ENCODE data around the gene TFR2. TPM values are rescaled to one million over a fixed set of nuclear protein-coding genes. Genes with fewer than 3 reads are reported as not detected.

The TFR2 gene
- under 1 TPM in 1 of 3 donors, not detected in 2; 0.48 TPM for total RNA-seq

- no peaks in the 10 kb centered on the region for H3K9me3 ChIP-seq
- no peak within 1 kb of the TSS for H3K27ac ChIP-seq
- no peak for DNase-seq (ENCODE audit: low spot score in 2 of 2)
- TF ChIP-seq, protein P1, sequence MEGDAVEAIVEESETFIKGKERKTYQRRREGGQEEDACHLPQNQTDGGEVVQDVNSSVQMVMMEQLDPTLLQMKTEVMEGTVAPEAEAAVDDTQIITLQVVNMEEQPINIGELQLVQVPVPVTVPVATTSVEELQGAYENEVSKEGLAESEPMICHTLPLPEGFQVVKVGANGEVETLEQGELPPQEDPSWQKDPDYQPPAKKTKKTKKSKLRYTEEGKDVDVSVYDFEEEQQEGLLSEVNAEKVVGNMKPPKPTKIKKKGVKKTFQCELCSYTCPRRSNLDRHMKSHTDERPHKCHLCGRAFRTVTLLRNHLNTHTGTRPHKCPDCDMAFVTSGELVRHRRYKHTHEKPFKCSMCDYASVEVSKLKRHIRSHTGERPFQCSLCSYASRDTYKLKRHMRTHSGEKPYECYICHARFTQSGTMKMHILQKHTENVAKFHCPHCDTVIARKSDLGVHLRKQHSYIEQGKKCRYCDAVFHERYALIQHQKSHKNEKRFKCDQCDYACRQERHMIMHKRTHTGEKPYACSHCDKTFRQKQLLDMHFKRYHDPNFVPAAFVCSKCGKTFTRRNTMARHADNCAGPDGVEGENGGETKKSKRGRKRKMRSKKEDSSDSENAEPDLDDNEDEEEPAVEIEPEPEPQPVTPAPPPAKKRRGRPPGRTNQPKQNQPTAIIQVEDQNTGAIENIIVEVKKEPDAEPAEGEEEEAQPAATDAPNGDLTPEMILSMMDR (IDR thresholded peaks at IDR 0.05), result no peak
- TF ChIP-seq POLR2AphosphoS5 (IDR thresholded peaks at IDR 0.05) (no peak), POLR2A (IDR thresholded peaks at IDR 0.05) (no peak)
- H3K36me3 ChIP-seq, result no peaks in the 10 kb centered on the region
- no peak within 1 kb of the TSS for H3K4me3 ChIP-seq
- H3K4me1 ChIP-seq, result no peaks in the 10 kb centered on the region
- intact Hi-C loops (cut with DNase I; ENCODE audit: low total_unique reads), result no loop called here
- H3K27me3 ChIP-seq, result peaks cover 7 to 15% of the 10 kb centered on the region in 2 donors
Observed at GRCh38 chr7:100641463-100641859, at the start of gene TFR2. TFR2 (minus strand) TSS chr7:100641552; CDS start chr7:100641509, 43 bp downstream.

GRCh38 chr7:100689230-100690135, 48.1 kb upstream of the TFR2 start:
- Histone ChIP-seq H3K36me3 (peaks cover 9% of the 10 kb centered on the region), H3K4me1 (peaks cover 4 to 14% of the 10 kb centered on the region in 2 donors), H3K4me3 (no peak overlapping the region), H3K27me3 (no peaks in the 10 kb centered on the region), H3K9me3 (no peaks in the 10 kb centered on the region), H3K27ac (peak overlapping the region in 1 of 2 donors; percentile 2)
- TF ChIP-seq, protein P1 (IDR thresholded peaks at IDR 0.05), result no peak
- TF ChIP-seq POLR2AphosphoS5 (IDR thresholded peaks at IDR 0.05) (no peak), POLR2A (IDR thresholded peaks at IDR 0.05) (no peak)
- DNase-seq (ENCODE audit: low spot score in 2 of 2), result no peak
- intact Hi-C loops (cut with DNase I; ENCODE audit: low total_unique reads), result loop anchor here (5.0 to 10.0 kb wide), 2 partner anchors 115 to 212 kb away; partner anchors contain the start of genes SAP25 and TSC22D4

DNA sequence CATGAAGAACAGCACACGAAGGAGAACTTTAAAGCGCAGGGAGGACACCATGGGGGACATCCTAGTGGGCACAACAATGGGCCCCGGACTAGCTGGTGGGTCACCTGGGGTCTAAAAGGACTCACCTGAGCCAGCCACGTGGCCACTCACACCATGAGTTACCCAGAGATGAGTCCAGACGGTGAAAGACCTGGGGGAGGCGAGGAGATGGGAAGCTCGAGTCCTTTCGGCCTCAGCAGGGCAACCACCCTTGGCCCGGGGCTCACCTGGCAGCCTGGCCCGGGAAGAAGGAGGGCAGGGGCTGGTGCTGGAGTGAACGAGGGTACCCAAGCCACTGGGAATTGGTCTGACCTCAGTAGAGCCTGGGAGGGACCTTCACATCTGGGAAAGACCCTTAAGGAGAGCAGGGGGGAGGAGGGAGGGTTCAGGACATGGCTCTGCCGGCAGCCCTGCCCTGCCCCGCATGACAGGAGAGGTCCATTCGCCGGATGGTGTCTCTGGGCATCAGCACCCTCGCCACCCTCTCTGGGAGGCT, 47.0 kb upstream of the TFR2 start:
- Histone ChIP-seq H3K27me3 (no peaks in the 10 kb centered on the region), H3K36me3 (peaks cover 20% of the 10 kb centered on the region), H3K9me3 (no peaks in the 10 kb centered on the region), H3K4me3 (peak overlapping the region in 1 of 3 donors; percentile 10), H3K4me1 (peaks cover 4 to 14% of the 10 kb centered on the region in 2 donors), H3K27ac (peak overlapping the region; percentile 41 to 45)
- DNase-seq (ENCODE audit: low spot score in 2 of 2), result no peak
- intact Hi-C loops (cut with DNase I; ENCODE audit: low total_unique reads), result loop anchor here (5.0 to 10.0 kb wide), 2 partner anchors 114 to 211 kb away; partner anchors contain the start of genes SAP25 and TSC22D4
- no peak for TF ChIP-seq POLR2AphosphoS5 (IDR thresholded peaks at IDR 0.05)
- no peak for TF ChIP-seq POLR2A (IDR thresholded peaks at IDR 0.05)
- TF ChIP-seq, protein P1 (IDR thresholded peaks at IDR 0.05), result no peak

- intact Hi-C loops (cut with DNase I; ENCODE audit: low total_unique reads), result loop anchor here (5.0 to 10.0 kb wide), 2 partner anchors 113 to 211 kb away; partner anchors contain the start of genes SAP25 and TSC22D4
- peak overlapping the region; percentile 41 to 45 for H3K27ac ChIP-seq
Observed at GRCh38 chr7:100687751-100688300, 46.5 kb upstream of the TFR2 start.

More at GRCh38 chr7:100687751-100688300, 46.5 kb upstream of the TFR2 start:
- Histone ChIP-seq H3K27me3 (no peaks in the 10 kb centered on the region), H3K4me1 (peaks cover 3 to 14% of the 10 kb centered on the region in 2 donors), H3K36me3 (peaks cover 26% of the 10 kb centered on the region), H3K4me3 (peak overlapping the region in 1 of 3 donors; percentile 10), H3K9me3 (no peaks in the 10 kb centered on the region)
- no peak for DNase-seq (ENCODE audit: low spot score in 2 of 2)
- TF ChIP-seq, protein P1 (IDR thresholded peaks at IDR 0.05), result no peak
- no peak for TF ChIP-seq POLR2A (IDR thresholded peaks at IDR 0.05)
- TF ChIP-seq POLR2AphosphoS5 (IDR thresholded peaks at IDR 0.05), result no peak

All from breast epithelium (tissue), 4 donors.